HPDE6-E6E7 (cell line): ENCODE measurements around the gene HDHD3.
"Not testable (repeated sequence)": the region's sequence is repeated elsewhere in the genome, so short reads cannot be mapped to it uniquely, and the experiment has no call there.

Source experiments
- DNase-seq: peaks from one replicate; pipeline ENCODE4 v3.0.0; 2011; ENCODE audit warnings: missing footprints; ENCODE audit errors: extremely low spot score

HDHD3 gene

GRCh38 chr9:113376634-113377567 is at the start of gene HDHD3:
TSS of gene HDHD3 (minus strand) at chr9:113376986. CDS start at chr9:113374354, 2,632 bp downstream.
- peak; percentile 89 for DNase-seq

GRCh38 chr9:113425072-113425471 is 48.3 kb upstream of the HDHD3 start:
- no peak for DNase-seq

- DNase-seq, result no peak
Measured at GRCh38 chr9:113421726-113422125, 44.9 kb upstream of the HDHD3 start.

- DNase-seq, result no peak
Measured at GRCh38 chr9:113417370-113417769, 40.6 kb upstream of the HDHD3 start.

- no peak for DNase-seq
Measured at GRCh38 chr9:113416149-113416721, 39.4 kb upstream of the HDHD3 start.

- peak; percentile 94 for DNase-seq
Measured at GRCh38 chr9:113410207-113410864, 33.5 kb upstream of the HDHD3 start, which contains the start of the genes C9orf43 and POLE3. TSS of gene C9orf43 (plus strand) at chr9:113410747. CDS start at chr9:113413494, 2,747 bp downstream. TSS of gene POLE3 (minus strand) at chr9:113410675. CDS start at chr9:113410293, 382 bp downstream.

GRCh38 chr9:113409883-113410206 is 33.1 kb upstream of the HDHD3 start:
- DNase-seq, result no peak

- no peak for DNase-seq
Measured at GRCh38 chr9:113409481-113409880, 32.7 kb upstream of the HDHD3 start.

GRCh38 chr9:113406873-113407511 is 30.2 kb upstream of the HDHD3 start:
- not testable (repeated sequence) for DNase-seq

GRCh38 chr9:113406353-113406752 is 29.6 kb upstream of the HDHD3 start:
- not testable (repeated sequence) for DNase-seq

- no peak for DNase-seq
Measured at GRCh38 chr9:113403646-113404045, 26.9 kb upstream of the HDHD3 start.

GRCh38 chr9:113401027-113401792 is 24.4 kb upstream of the HDHD3 start, which contains the start of gene ALAD:
TSS of gene ALAD (minus strand) at chr9:113401284. CDS start at chr9:113393559, 7,725 bp downstream.
- DNase-seq, result peak; percentile 97

- DNase-seq, result no peak
Measured at GRCh38 chr9:113399646-113400200, 22.9 kb upstream of the HDHD3 start.

GRCh38 chr9:113398796-113399195 is 22.0 kb upstream of the HDHD3 start:
- no peak for DNase-seq

- DNase-seq, result no peak
Measured at GRCh38 chr9:113397203-113397631, 20.4 kb upstream of the HDHD3 start.

- no peak for DNase-seq
Measured at GRCh38 chr9:113395000-113395861, 18.4 kb upstream of the HDHD3 start.

GRCh38 chr9:113393281-113393680 is 16.5 kb upstream of the HDHD3 start:
- no peak for DNase-seq

GRCh38 chr9:113391917-113392316 is 15.1 kb upstream of the HDHD3 start:
- no peak for DNase-seq

- DNase-seq, result no peak
Measured at GRCh38 chr9:113390192-113390960, 13.6 kb upstream of the HDHD3 start.
